ENCODE results near the gene NADK.

DNA sequence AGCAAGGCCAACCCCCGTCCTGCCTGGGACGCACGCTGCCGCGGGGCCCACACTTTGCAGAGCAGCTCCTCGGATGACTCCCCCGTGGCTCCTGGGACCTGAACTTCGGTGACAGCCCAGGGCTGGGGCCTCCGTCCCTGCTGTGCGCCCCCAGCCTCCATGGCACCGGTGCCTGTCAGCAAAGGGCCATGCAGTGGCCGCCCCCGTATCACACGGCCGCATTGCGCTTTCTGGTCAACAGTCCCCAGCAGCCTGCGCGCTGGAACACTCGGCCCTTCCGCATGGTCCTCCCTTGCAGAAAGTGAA, 18.0 kb downstream of the NADK start:
- TF ChIP-seq GATA2 (IDR thresholded peaks at IDR 0.05; ENCODE audit: low read depth, low read length) = no peak
- no peak for TF ChIP-seq GATA3 (IDR thresholded peaks at IDR 0.05; ENCODE audit: low read depth, low read length)

Data from SH-SY5Y (cell line).